HL-60 (cell line): Measurements from ENCODE around the gene MTCH1.

Experiments used
- CTCF ChIP-seq: IDR thresholded peaks from one replicate; pipeline ENCODE4 v1.5.1; 2011; ENCODE audit warnings: low read length, control low read depth, inconsistent platforms; ENCODE audit not compliant: insufficient read depth
- GABPA ChIP-seq: IDR thresholded peaks from 2 replicates; pipeline ENCODE4 v1.6.1; 2012; ENCODE audit warnings: low read depth
- POLR2AphosphoS5 ChIP-seq: IDR thresholded peaks from 2 replicates; pipeline ENCODE4 v1.6.1; 2012; ENCODE audit warnings: low read depth
- TF ChIP-seq, protein P1 (sequence below): IDR thresholded peaks from 2 replicates; pipeline ENCODE4 v1.6.1; 2012; ENCODE audit warnings: low read depth; ENCODE audit not compliant: insufficient replicate concordance

DNA sequence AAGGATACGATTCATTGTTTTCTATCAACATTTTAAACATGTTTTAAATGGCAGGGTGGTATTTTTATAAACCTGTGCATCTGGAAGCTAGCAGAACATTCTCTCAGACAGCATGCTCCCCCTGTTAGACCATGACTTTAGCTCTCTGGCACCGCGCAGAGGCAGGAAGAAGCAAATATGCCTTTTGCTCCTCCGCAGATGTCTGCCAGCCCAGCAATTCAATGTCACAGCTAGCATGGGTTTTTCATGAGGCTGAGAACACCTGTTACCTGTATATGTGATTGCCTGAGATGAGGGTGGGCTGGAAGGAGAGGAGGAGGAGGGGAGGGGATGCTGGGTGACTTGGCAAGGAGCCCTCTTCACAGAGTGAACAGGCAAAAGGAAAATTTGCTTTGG lies 6.7 kb downstream of the MTCH1 start:
- TF ChIP-seq CTCF (no peak), POLR2AphosphoS5 (no peak), GABPA (no peak)
- TF ChIP-seq, protein P1, sequence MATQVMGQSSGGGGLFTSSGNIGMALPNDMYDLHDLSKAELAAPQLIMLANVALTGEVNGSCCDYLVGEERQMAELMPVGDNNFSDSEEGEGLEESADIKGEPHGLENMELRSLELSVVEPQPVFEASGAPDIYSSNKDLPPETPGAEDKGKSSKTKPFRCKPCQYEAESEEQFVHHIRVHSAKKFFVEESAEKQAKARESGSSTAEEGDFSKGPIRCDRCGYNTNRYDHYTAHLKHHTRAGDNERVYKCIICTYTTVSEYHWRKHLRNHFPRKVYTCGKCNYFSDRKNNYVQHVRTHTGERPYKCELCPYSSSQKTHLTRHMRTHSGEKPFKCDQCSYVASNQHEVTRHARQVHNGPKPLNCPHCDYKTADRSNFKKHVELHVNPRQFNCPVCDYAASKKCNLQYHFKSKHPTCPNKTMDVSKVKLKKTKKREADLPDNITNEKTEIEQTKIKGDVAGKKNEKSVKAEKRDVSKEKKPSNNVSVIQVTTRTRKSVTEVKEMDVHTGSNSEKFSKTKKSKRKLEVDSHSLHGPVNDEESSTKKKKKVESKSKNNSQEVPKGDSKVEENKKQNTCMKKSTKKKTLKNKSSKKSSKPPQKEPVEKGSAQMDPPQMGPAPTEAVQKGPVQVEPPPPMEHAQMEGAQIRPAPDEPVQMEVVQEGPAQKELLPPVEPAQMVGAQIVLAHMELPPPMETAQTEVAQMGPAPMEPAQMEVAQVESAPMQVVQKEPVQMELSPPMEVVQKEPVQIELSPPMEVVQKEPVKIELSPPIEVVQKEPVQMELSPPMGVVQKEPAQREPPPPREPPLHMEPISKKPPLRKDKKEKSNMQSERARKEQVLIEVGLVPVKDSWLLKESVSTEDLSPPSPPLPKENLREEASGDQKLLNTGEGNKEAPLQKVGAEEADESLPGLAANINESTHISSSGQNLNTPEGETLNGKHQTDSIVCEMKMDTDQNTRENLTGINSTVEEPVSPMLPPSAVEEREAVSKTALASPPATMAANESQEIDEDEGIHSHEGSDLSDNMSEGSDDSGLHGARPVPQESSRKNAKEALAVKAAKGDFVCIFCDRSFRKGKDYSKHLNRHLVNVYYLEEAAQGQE: no peak
